ENCODE data around the gene GSTM4. TPM values are rescaled to one million over a fixed set of nuclear protein-coding genes. Genes with fewer than 3 reads are reported as not detected.

GSTM4 gene
- total and polyA plus RNA-seq, 2 experiments from 2014 or later, result 12.8 to 12.9 TPM

DNA sequence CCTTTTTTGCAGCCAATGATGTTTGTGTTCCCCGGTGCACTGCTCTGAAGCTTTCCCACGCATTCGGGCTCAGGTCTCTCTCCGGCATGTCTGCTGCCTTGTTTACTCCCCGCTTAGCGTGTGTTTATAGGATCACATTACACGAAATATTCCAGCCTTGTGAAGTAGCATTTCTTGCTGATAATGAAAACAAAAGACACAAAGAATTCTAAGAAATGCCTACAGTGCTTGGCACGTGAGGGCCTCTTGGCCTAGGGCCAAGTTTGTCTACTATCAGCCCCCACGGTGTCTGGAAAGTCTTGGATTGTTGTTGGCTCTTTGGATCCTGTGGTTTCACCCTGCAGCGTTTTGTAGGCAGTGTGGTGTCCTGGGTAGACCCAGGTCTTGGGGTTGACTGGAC is 11.2 kb upstream of the GSTM4 start:
- H3K27ac Mint-ChIP-seq, result no peak overlapping the region
- H3K9me2 ChIP-seq (ENCODE audit: insufficient read depth), result no peaks in the 10 kb centered on the region
- no peak overlapping the region for H3K27ac ChIP-seq (ENCODE audit: low read depth)
- no peaks in the 10 kb centered on the region for H3K9me3 Mint-ChIP-seq
- ATAC-seq (no peak), DNase-seq (ENCODE audit: low spot score) (no peak)
- H3K4me1 Mint-ChIP-seq, result peaks cover 3% of the 10 kb centered on the region
- H3K4me2 ChIP-seq, result no peak overlapping the region
- 0 out of 2 replicates have a peak, but pooled peaks cover 6% of the 10 kb centered on the region for H3F3A ChIP-seq (replicated peaks; ENCODE audit: low read depth)
- no peak overlapping the region for H2AFZ ChIP-seq
- no peaks in the 10 kb centered on the region for H3K27me3 ChIP-seq (ENCODE audit: insufficient read depth)
- no peaks in the 10 kb centered on the region for H3K79me2 ChIP-seq (replicated peaks; ENCODE audit: insufficient read depth)
- H3K4me3 Mint-ChIP-seq, result no peak overlapping the region
- H3K36me3 ChIP-seq (ENCODE audit: insufficient read depth), result no peaks in the 10 kb centered on the region
- no peaks in the 10 kb centered on the region; the same call in 1 of the 2 replicates for H4K20me1 ChIP-seq (replicated peaks; ENCODE audit: insufficient read depth)
- no peaks in the 10 kb centered on the region for H3K36me3 Mint-ChIP-seq (ENCODE audit: low read depth)
- TF ChIP-seq ZNF114 (CRISPR knock-in tag; IDR thresholded peaks at IDR 0.05) (no peak), NANOG (IDR thresholded peaks at IDR 0.05; ENCODE audit: borderline replicate concordance) (no peak), ZNF331 (CRISPR knock-in tag; IDR thresholded peaks at IDR 0.05; ENCODE audit: low read depth) (no peak), JUNB (IDR thresholded peaks at IDR 0.05; ENCODE audit: unreplicated experiment) (no peak), EZH2 (IDR thresholded peaks at IDR 0.05; ENCODE audit: low read depth, unreplicated experiment) (no peak), EZH2phosphoT487 (IDR thresholded peaks at IDR 0.05; ENCODE audit: unreplicated experiment) (no peak), CREB1 (CRISPR knock-in tag; IDR thresholded peaks at IDR 0.05; ENCODE audit: low read depth) (no peak), STAT1 (IDR thresholded peaks at IDR 0.05; ENCODE audit: unreplicated experiment) (no peak), POLR2AphosphoS5 (IDR thresholded peaks at IDR 0.05; ENCODE audit: low read depth) (no peak), ETS1 (IDR thresholded peaks at IDR 0.05) (no peak)
- TF ChIP-seq, protein P1, sequence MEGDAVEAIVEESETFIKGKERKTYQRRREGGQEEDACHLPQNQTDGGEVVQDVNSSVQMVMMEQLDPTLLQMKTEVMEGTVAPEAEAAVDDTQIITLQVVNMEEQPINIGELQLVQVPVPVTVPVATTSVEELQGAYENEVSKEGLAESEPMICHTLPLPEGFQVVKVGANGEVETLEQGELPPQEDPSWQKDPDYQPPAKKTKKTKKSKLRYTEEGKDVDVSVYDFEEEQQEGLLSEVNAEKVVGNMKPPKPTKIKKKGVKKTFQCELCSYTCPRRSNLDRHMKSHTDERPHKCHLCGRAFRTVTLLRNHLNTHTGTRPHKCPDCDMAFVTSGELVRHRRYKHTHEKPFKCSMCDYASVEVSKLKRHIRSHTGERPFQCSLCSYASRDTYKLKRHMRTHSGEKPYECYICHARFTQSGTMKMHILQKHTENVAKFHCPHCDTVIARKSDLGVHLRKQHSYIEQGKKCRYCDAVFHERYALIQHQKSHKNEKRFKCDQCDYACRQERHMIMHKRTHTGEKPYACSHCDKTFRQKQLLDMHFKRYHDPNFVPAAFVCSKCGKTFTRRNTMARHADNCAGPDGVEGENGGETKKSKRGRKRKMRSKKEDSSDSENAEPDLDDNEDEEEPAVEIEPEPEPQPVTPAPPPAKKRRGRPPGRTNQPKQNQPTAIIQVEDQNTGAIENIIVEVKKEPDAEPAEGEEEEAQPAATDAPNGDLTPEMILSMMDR (conservative IDR thresholded peaks at IDR 0.05; ENCODE audit: low read depth in 2 of 2), result no peak
- TF ChIP-seq, protein P2, sequence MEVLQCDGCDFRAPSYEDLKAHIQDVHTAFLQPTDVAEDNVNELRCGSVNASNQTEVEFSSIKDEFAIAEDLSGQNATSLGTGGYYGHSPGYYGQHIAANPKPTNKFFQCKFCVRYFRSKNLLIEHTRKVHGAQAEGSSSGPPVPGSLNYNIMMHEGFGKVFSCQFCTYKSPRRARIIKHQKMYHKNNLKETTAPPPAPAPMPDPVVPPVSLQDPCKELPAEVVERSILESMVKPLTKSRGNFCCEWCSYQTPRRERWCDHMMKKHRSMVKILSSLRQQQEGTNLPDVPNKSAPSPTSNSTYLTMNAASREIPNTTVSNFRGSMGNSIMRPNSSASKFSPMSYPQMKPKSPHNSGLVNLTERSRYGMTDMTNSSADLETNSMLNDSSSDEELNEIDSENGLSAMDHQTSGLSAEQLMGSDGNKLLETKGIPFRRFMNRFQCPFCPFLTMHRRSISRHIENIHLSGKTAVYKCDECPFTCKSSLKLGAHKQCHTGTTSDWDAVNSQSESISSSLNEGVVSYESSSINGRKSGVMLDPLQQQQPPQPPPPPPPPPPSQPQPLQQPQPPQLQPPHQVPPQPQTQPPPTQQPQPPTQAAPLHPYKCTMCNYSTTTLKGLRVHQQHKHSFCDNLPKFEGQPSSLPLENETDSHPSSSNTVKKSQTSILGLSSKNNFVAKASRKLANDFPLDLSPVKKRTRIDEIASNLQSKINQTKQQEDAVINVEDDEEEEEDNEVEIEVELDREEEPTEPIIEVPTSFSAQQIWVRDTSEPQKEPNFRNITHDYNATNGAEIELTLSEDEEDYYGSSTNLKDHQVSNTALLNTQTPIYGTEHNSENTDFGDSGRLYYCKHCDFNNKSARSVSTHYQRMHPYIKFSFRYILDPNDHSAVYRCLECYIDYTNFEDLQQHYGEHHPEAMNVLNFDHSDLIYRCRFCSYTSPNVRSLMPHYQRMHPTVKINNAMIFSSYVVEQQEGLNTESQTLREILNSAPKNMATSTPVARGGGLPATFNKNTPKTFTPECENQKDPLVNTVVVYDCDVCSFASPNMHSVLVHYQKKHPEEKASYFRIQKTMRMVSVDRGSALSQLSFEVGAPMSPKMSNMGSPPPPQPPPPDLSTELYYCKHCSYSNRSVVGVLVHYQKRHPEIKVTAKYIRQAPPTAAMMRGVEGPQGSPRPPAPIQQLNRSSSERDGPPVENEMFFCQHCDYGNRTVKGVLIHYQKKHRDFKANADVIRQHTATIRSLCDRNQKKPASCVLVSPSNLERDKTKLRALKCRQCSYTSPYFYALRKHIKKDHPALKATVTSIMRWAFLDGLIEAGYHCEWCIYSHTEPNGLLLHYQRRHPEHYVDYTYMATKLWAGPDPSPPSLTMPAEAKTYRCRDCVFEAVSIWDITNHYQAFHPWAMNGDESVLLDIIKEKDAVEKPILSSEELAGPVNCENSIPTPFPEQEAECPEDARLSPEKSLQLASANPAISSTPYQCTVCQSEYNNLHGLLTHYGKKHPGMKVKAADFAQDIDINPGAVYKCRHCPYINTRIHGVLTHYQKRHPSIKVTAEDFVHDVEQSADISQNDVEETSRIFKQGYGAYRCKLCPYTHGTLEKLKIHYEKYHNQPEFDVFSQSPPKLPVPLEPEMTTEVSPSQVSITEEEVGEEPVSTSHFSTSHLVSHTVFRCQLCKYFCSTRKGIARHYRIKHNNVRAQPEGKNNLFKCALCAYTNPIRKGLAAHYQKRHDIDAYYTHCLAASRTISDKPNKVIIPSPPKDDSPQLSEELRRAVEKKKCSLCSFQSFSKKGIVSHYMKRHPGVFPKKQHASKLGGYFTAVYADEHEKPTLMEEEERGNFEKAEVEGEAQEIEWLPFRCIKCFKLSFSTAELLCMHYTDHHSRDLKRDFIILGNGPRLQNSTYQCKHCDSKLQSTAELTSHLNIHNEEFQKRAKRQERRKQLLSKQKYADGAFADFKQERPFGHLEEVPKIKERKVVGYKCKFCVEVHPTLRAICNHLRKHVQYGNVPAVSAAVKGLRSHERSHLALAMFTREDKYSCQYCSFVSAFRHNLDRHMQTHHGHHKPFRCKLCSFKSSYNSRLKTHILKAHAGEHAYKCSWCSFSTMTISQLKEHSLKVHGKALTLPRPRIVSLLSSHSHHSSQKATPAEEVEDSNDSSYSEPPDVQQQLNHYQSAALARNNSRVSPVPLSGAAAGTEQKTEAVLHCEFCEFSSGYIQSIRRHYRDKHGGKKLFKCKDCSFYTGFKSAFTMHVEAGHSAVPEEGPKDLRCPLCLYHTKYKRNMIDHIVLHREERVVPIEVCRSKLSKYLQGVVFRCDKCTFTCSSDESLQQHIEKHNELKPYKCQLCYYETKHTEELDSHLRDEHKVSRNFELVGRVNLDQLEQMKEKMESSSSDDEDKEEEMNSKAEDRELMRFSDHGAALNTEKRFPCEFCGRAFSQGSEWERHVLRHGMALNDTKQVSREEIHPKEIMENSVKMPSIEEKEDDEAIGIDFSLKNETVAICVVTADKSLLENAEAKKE (CRISPR knock-in tag; IDR thresholded peaks at IDR 0.05), result no peak
- TF ChIP-seq, protein P3, sequence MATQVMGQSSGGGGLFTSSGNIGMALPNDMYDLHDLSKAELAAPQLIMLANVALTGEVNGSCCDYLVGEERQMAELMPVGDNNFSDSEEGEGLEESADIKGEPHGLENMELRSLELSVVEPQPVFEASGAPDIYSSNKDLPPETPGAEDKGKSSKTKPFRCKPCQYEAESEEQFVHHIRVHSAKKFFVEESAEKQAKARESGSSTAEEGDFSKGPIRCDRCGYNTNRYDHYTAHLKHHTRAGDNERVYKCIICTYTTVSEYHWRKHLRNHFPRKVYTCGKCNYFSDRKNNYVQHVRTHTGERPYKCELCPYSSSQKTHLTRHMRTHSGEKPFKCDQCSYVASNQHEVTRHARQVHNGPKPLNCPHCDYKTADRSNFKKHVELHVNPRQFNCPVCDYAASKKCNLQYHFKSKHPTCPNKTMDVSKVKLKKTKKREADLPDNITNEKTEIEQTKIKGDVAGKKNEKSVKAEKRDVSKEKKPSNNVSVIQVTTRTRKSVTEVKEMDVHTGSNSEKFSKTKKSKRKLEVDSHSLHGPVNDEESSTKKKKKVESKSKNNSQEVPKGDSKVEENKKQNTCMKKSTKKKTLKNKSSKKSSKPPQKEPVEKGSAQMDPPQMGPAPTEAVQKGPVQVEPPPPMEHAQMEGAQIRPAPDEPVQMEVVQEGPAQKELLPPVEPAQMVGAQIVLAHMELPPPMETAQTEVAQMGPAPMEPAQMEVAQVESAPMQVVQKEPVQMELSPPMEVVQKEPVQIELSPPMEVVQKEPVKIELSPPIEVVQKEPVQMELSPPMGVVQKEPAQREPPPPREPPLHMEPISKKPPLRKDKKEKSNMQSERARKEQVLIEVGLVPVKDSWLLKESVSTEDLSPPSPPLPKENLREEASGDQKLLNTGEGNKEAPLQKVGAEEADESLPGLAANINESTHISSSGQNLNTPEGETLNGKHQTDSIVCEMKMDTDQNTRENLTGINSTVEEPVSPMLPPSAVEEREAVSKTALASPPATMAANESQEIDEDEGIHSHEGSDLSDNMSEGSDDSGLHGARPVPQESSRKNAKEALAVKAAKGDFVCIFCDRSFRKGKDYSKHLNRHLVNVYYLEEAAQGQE (IDR thresholded peaks at IDR 0.05; ENCODE audit: unreplicated experiment), result no peak
- no peaks in the 10 kb centered on the region for H3K4me1 ChIP-seq (ENCODE audit: insufficient read depth)
- peaks cover 7% of the 10 kb centered on the region for H3K27me3 Mint-ChIP-seq (ENCODE audit: insufficient read depth, low read depth, poor library complexity)
- no peak overlapping the region for H3K4me3 ChIP-seq
